ENCODE measurements around the gene PRKAR2B.
"Not testable (repeated sequence)": the region's sequence is repeated elsewhere in the genome, so short reads cannot be mapped to it uniquely, and the experiment has no call there.

The PRKAR2B gene

DNA sequence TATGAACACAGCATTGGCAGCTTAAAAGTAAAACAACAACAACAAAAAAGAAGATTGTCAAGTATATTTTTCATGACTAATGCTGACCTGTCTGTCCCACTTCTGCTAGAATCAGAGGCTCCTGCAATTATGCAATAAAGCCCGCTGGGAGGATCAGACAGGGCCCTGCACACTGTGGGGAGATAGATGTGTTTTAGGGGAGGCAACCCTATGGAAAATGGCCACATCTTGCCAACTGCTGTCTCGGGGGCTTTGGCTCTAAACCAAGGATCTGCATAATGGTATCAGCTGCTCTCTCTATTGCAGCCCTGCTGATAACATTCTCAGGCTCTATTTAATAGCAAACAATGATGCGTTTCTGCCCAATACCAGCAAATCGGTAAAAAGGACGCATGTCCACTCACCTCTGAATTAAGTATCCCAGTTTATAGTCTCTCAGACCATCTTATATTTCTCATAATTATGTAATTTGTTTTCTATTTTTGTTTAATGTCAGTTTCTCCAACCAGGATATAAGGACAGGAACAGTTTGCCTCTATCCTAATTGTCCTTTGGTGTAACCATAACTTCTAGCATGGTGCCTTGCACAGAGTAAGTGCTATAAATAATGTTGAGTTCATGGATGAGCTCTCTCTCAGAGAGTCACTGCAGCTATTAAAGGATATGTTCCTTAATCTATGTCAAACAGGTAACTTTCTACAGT lies 15.3 kb upstream of the PRKAR2B start:
- no peak for FAIRE-seq

DNA sequence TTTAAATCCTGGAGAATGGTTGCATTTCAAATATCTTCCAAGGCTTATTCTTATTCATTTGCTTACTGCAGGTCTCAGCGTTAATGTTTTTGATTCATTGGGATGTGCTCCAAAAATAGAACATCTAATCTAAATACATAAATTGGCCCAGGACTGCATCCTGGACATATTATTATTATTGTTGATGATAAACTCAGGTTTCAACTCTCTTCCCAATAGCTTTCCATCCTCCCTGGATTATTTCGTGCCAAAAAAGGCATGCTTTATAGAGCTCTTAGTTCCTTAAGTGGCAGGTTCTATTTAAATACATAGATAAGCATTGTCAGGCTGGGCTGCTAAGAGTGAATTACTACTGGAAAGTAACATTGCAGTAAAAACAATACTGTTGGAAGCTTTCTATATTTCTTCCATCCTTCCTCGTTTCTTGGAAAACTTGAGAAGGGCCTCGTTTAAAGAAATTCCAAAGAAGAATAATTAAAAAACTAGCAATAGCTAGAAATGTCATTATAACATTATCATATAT lies 14.7 kb upstream of the PRKAR2B start:
- FAIRE-seq = no peak

DNA sequence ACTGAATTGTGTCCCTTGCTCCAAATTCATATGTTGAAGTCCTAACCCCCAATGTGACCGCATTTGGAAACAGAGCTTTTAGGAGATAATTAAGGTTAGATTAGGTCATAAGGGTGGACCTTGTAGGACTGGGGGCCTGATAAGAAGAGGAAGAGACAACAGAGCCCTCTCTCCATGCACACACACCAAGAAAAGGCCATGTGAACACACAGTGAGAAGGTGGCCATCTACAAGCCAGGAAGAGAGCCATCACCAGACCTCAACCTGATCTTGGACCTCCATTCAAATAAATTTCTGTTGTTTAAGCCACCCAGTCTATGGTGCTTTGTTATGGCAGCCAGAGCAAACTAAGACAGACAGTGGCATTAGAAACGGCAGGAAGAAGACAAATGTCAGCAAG lies 12.5 kb upstream of the PRKAR2B start:
- no peak for FAIRE-seq

DNA sequence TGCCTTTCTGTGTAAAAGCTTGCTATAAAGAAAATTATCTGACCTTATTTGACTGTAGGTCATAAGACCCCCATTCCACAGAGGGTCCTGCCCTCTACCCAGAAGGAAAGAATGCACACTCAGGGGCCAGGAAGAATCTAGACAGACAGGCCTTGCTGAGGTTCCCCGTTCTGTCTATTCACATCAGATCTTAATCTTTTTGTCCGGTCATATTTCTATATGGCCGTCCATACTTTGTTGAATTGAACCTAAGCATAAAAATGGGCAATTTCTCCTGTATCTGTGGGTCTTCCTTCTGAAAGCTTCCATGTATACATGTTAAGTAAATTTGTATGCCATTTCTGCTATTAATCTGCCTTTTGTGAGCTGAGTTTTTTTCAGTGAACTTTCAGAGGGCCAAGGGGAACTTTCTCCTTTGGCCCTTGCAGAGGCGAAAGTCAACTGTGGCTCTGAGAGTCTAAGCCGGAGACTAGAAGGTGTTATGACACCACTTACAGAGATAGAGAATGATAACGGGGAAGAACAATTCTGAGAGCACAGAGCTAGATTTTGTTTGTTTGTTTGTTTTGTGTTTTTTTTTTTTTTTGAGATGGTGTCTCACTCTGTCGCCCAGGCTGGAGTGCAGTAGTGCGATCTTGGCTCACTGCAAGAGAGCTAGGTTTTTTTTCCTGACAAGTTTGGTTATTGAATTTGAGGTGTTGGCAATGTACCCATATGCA lies 11.6 kb upstream of the PRKAR2B start:
- no peak for FAIRE-seq

DNA sequence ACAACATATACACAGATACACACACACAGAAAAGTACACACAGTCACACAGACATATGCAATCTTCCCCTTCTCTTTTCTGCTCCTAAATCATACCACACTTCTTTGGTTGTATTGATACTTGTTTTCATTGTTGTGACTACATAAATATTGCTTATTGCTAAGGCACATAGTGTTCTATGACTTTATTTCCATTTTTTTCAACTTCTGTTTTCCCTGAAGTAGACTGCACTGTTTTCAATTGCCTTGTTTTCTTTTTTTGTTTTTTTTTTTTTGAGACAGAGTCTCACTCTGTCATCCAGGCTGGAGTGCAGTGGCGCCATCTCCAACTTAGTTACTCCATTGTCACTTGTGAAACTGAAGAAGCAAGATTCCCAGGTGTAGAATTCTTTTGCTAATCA lies 10.0 kb upstream of the PRKAR2B start:
- no peak for FAIRE-seq

DNA sequence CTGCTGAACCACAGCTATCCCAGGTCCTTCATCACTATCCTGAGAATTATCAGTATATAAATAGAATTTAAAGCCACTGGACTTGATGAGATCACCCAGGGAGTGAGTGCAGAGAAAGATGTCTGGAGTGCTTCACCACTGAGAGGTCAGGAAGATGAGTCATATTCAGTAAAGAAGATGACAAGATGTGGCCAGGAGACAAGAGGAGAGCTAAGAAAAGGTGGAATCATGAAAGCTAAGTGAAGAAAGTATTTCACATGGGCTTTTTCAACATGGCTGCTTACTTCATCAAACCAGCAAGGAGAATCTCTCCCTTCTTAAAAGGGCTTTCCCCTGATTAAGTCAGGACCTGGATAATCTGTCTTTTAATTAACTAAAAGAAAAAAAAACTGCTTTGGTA lies 9.1 kb upstream of the PRKAR2B start:
- FAIRE-seq = no peak

DNA sequence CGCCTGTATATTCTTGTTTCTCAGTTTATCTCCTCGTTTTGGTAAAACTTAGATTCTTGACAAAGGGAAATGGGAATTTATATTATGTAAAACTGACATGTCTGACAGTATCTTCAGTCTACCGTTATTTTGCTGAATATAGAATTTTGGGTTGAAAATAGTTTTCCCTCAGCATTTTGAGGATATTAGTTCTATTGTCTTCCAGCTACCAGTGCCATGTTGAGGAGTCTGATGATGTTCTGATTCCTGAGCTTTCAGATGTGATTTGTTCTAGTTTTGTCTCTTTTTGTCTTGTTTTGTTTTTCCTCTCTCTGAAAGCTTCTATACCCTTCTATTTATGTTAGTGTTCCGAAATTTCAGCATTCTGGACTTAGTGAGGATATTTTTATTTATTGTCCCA lies 8.0 kb upstream of the PRKAR2B start:
- no peak for FAIRE-seq

DNA sequence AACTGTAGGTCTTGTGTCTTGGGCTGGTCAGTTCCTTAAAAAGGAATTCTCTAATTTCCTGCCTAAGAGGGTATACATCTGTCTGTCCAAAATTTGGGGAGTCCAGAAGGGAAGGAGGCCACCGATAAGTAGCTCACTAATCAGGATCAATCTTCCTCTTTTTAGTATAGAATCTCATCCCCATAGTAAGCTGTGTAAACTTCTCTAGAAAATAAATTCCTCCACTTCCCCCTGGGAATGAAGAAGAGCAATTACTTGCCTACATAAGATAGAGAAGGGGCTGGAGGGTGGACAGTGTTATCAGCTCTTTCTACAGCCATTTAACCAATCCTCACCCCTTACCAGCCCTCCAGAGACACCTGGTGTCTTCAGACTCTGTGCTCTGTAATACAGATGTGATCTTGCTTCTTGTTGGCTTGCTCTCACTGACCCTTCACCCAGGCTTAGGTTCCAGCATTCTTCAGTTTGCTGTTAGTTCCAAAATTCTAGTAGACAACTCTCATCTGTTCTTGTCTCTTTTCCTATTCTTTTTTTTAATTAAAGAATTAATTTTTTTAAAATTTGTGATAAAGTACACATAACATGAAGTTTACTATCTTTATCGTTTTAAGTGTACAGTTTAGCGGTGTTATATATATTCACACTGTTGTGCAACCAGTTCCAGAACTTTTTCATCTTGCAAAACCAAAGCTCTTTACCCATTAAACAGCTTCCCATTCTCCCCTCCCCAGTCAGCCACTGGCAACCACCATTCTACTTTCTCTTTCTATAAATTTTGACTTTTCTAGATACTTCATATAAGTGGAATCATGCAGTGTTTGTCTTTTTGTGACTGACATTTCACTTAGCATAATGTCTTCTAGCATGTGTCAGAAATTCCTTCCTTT lies 6.5 kb upstream of the PRKAR2B start:
- FAIRE-seq = no peak

DNA sequence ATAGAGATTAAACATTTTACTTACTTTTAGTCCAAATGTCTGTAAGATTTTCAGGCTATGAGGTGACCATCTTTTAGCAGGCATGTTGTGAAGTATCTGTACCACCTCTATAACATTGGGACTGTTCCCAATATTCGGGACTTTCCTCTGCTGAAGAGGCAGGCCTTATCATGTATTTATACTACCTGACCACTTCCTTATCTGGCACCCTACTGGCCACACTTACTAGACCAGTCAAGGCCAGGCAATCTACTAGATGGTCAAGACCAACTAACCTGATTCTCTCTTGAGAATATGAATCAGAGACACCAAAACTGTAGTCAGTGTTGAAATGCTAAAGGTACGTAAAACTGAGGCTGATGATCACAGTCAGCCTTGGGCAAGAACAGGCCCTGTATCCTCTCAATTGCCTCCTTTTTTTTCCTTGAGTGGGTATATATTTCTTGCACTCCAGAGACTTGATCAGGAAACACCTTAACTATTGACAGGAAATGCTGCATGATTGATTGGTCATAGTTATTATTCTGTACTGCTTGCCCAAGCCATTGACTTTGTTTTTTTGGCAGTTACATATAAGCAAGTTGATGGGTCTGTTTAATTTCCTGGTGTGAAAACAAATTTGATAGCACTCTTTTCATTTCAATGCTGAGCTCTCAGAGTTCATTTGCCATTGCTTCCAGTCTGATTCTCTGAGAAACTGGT lies 5.2 kb upstream of the PRKAR2B start:
- no peak for FAIRE-seq

DNA sequence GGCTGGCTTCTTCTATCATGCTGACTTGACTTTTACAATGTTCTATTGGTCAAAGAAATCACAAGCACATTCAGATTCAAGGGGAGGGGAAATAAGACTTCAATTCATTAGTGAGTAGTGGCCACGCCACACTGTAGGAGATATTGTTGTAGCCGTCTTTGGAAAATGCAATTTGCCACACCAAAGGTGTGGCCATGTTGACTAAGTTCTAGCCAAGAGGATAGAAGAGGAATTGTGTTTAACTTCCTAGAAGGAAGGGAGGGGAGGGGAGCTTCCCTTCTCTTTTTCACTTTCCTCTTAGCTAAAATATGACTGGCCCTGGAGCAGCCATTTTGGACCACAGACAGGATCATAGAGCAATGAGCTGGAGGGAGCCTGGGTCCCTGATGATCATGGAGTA lies 3.4 kb upstream of the PRKAR2B start:
- FAIRE-seq = no peak

DNA sequence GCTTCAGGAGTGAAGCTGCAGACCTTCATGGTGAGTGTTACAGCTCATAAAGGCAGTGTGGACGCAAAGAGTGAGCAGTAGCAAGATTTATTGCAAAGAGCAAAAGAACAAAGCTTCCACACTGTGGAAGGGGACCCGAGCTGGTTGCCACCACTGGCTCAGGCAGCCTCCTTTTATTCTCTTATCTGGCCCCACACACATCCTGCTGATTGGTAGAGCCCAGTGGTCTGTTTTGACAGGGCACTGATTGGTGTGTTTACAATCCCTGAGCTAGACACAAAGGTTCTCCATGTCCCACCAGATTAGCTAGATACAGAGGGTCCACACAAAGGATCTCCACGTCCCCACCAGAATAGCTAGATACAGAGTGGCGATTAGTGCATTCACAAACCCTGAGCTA lies 2.7 kb upstream of the PRKAR2B start:
- FAIRE-seq = not testable (repeated sequence)

DNA sequence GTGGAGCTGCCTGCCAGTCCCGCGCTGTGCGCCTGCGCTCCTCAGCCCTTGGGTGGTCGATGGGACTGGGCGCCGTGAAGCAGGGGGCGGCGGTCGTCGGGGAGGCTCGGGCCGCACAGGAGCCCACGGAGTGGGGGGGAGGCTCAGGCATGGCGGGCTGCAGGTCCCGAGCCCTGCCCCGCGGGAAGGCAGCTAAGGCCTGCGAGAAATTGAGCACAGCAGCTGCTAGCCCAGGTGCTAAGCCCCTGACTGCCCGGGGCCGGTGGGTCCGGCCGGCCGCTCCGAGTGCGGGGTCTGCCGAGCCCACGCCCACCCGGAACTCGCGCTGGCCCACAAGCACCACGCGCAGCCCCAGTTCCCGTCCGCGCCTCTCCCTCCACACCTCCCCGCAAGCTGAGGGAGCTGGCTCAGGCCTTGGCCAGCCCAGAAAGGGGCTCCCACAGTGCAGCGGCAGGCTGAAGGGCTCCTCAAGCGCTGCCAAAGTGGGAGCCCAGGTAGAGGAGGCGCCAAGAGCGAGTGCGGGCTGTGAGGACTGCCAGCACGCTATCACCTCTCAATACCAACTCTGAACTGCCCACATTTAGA lies 2.1 kb upstream of the PRKAR2B start:
- FAIRE-seq = not testable (repeated sequence)

DNA sequence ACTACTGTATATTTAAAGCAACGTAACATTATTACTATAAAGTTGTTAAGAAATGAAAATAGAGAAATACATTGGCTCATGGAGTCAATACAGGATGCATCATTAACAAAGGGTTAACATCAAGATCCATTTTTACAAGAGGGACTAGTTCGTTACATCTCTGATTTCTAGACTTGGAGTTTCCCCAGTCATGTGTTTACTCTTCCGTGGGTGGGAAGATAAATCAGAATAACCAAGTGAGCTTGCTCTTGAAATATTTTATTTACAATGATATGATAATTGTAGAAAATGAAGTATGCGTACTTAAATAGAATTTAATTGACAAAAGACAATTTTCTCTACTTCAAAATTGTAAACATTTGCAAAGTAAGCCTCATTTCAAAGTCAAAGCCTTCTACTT lies 1.0 kb upstream of the PRKAR2B start:
- no peak for FAIRE-seq

DNA sequence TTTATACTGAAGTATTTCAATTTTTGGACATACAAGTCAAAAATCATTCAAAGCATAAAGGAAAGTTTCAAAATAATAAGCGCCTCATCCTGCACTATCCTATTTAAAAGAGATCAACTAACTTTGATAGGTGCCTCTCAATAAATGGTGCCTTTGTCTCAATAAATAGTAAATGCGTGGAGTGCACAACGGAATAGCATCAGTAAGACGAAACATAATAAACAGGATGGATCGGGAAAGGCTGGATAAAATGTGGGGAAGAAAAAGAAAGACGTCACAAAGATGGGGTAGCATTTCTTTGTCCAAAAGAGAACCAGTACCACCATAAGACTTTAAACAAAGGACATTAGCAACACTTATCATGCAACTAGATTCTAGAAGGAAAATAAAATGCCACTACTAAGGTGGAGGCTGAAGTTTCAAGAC lies 571 bp upstream of the PRKAR2B start:
- FAIRE-seq = no peak

DNA sequence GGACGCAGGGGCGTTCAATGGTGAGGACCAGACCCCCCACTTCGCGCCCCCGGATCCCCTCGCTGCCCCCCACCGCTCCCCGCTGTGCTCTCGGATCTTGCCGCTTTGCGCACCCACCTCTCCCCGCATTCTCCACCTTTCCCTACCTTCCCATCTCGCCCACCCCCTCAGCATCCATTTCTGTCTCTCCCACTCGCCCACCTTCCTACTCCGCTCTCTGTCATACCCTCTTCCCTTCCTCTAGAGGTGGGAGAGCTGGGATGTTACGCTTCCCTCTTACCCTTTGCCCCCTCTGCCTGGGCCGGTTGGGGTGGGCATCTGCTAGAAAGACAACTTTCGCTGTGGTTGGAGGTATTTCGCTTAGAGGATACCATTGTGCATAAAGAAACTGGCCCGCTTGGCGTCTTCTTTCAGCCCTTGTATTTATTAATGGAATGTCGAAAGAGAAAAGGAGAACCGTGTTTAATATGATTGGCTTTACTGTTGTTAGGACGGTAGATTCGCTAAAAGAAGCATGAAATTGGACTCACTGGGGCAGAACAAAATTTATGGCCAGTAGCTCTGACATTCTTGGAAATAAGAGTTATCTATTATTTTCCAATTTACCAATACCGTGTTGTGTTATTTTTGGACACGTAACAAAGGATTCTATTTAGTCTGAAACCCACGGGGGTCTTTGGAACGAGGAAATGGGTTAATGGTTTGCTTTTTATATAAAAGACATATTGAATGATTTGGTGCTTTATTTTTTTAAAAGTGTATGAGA lies 873 bp downstream of the PRKAR2B start:
- no peak for FAIRE-seq

DNA sequence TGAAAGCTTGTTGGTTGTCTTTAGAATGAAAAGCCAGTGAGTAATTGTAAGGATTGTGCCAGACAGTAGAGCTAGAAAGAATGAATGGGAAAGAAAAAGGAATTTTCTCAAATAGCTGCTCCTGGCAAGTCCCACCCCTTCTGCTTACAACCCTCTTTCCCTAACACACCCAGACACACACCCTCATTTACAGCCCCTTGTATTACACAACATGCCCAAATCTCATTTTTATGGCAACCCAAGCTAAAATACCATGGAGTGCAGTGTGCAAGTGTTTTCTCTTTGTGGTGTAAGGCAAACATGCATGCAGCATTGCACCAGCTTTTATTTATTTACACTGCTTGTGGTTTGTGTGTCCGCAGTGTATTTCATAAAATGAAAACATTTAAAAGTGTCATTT lies 1.5 kb downstream of the PRKAR2B start:
- no peak for FAIRE-seq

DNA sequence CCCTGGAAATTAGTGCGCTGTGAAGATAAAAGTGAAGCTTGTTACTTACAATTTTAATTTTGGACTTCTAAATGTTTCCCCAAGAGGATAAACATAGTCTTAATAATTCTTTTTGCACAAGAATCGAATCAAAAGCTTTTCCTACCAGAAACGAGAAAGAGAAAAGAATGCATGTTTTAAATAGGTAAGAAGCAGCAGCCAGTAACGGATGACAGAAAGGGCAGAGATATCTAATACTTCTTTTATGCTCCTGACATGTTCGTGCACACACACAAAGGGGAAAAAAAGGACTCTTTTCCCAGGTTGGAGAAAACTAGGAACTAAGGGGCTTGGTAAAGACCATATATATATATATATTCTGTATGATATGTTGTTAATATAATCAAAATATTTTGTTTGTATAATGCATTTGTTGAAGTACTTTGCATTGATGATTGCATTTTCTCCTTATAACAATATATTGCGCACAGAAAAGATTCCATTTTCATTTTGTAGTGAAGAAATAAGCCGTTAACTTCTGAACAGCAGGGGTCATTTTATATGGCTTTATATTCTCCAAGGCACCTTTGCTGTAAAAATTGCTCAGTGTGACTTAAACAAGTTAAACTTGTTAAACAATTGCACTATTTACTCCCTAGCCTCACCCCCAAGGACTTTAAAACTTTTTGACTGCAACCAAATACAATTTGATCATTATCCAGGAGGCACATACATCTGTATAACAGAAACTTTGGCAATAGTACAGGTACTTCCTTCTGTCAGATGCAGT lies 2.2 kb downstream of the PRKAR2B start:
- FAIRE-seq = no peak

DNA sequence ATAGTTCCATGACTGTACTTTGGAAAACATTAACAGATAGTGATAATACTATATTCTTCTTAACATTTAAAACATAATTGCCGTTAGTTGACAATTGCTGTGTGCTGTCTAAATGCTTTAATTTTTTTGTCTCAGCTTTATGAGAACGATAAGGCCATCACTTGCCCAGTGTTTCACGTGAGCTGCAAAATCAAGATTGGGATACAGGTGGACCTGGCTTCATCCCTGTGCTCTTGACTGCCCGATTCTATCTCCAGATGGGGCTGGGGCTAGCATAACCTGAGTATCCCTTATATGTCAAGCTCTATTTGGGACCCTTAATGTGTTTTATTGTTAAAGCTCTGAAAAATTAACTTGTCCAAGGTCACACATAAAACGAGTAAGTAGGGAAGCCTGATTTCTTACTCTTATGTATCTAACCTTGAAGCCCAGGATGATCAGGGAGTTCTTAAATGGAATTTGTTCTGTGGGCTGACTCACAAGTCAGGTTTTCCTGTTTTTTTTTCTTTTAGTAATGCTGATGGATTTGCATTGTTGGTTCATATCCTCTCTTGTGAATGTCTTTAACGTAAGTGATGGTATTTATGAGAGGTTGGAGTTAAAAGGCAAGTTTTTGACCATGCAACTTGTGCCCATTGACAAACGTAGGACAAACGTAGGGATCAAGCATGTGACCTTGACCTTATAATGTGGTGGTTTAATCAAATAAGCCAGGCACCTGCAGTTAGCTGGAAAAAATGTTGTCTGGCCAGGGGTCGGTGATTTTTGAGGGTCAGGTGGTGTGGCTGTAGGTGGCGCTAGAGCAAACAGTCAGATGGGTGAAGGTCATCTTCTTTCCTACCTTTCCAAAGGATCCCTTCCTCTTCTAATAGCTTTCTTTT lies 3.6 kb downstream of the PRKAR2B start:
- no peak for FAIRE-seq

DNA sequence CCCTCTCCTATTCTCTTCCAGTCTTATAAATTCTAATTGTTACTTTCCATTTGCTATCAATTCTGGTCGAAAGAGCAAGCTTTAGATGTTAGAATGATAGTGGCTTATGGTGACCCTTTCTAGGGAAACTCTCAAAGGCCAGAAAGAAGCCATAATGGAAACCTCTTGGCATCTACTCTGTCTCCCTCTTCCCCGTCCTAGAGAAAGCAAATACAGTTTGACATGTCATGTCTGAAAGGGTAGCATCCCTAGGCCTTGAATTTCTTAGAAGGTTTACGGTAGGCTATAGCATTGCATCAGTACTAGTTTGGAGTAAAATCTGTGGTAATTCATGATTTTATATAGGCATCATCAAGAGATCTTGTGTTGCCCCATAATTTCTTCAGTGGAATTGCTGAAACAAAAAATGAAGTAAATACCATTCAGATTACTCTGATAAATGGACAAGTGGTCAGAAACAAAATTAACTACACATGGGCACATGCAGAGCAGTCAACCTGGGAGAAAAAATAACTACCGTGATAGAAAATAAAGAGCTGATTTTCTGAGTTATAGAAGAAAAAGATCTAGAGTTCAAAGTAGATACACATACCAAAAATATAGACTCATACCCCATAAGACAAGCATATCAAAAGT lies 4.4 kb downstream of the PRKAR2B start:
- FAIRE-seq = no peak

Measured in TTC549 (cell line).